HG03558 (cell line): ENCODE data around the gene FLOT2.
"Not testable (repeated sequence)": the region's sequence is repeated elsewhere in the genome, so short reads cannot be mapped to it uniquely, and the experiment has no call there.

Experiments used
- ATAC-seq: cut with Tn5 transposase; IDR thresholded peaks from one replicate; pipeline ENCODE4 v1.9.1; 2021; ENCODE audit warnings: moderate number of reproducible peaks; ENCODE audit not compliant: unreplicated experiment; ENCODE audit errors: extremely low read depth

The FLOT2 gene, protein sequence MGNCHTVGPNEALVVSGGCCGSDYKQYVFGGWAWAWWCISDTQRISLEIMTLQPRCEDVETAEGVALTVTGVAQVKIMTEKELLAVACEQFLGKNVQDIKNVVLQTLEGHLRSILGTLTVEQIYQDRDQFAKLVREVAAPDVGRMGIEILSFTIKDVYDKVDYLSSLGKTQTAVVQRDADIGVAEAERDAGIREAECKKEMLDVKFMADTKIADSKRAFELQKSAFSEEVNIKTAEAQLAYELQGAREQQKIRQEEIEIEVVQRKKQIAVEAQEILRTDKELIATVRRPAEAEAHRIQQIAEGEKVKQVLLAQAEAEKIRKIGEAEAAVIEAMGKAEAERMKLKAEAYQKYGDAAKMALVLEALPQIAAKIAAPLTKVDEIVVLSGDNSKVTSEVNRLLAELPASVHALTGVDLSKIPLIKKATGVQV

DNA sequence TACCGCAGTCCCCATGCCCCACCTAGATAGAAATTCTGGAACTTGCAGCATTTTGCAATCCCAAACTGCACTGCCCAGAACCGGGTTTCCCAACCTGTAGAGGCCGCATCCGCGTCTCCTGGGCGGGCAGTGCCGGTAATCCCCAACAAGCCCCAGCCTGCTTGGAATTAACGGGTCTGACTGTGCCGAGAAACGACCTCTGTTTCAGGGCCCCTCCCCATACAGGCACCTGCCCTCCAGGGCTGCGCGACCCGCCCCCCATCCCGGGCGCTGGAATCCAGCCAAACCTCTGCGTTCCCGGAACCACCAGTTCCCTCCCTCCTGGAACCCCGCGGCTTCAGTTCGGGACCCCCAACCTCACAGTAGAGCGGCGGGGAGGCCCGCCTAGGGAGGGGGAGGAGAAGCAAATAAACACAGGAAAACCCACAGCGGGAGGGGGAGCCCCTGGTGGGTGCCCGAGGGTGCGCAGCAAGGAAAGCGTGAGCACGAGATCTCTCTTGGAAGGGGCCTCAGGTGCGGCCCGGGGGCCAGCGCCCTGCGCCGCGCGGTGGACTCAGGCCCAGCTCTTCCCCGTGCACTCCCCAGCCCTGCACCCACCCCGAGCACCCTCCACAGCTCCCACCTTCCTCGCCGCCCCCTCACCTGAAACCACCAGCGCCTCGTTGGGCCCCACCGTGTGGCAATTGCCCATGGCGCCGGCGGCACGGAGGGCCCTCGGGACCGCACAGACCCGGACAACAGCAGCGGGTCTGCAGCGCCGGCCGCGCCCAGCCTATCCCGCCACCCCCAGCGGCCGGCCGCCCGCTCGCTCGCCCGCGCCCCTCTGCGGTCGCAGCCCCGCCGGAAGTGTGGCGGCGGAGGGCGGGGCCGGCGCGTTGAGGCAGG lies at the start of gene FLOT2:
TSS of gene FLOT2 (minus strand) at position 850 of the 885 bp plus-strand sequence. CDS start at position 691, 159 bp downstream.
- no peak for ATAC-seq

DNA sequence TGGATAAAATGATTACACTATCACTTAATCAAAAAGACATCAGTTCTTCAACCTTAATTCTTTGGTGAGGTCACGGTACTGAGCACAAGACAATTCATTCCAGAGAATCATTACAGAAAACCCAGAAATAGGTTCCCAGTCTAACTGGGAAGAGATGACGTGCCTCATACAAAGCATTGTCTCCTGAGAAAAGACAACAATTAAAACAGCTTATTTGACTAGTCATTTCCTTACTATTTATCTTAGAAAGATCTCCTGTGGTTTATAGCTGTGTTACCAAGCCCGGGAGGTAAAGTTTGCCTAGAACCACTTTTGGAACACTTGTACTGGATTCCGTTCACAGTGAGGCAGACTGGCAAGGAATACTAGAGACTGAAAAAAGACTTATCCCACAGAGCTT lies 48.7 kb upstream of the FLOT2 start:
- no peak for ATAC-seq

- ATAC-seq: no peak
Observed at GRCh38 chr17:28944862-28945741, 47.6 kb upstream of the FLOT2 start.

- ATAC-seq: no peak
Observed at GRCh38 chr17:28944343-28944742, 46.8 kb upstream of the FLOT2 start.

DNA sequence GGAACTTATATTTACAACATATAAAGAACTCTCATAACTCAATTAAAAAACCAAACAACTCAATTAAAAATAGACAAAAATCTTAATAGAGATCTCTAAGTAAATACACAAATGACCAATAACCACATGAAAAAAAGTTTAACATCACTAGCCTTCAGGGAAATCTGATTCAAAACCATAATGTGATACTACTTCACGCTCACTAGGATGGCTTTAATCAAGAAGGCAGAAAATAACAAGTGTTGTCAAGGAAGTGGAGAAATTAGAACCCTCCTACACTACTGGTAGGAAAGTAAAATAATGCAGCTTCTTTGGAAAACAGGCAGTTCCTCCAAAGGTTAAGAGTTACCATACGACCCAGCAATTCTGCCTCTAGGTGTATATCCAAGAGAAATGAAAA lies 45.4 kb upstream of the FLOT2 start:
- ATAC-seq: no peak

DNA sequence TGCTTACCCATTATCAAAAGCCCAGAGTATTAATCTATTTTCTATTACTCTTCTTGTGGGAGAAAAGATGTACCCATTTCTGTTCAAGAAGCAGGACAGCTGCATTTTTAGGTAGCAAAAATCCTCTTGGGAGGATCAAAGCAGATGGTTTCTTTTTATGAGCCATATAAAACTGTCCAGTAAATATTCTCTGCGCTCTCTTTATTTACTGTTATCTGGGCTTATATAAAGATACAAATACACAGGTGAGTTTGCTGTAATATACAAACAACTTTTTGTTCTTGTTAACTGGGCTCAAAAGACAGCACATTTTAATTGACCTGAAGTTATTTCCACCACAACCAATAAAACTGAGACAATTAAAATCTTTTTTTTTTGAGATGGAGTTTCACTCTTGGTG lies 43.7 kb upstream of the FLOT2 start:
- no peak for ATAC-seq

DNA sequence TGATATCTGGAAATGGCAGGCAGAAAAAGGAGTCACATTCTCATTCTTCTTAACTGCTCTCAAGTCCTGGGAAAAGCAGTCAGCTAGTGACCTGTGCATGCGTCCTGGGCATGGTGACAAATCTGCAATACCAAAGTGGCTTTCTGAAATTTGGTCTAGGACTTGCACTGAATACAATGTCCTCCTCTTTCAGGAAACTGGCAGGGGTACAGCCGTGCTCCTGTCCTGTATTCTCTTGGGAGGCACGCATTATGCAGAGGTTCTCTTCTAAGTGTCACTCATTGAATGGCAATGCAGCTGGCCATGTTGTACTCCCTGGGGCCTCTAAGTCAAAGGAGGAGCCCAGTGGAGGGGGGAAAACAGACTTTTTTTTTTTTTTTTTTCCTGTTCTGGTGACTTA lies 43.1 kb upstream of the FLOT2 start:
- no peak for ATAC-seq

GRCh38 chr17:28940142-28940541 lies 42.6 kb upstream of the FLOT2 start:
- ATAC-seq: no peak

- ATAC-seq: no peak
Observed at GRCh38 chr17:28938552-28938951, 41.0 kb upstream of the FLOT2 start.

GRCh38 chr17:28937044-28937729 lies 39.7 kb upstream of the FLOT2 start:
- ATAC-seq: no peak

GRCh38 chr17:28935744-28936460 lies 38.4 kb upstream of the FLOT2 start:
- ATAC-seq: no peak

GRCh38 chr17:28934508-28934907 lies 37.0 kb upstream of the FLOT2 start:
- ATAC-seq: not testable (repeated sequence)

- no peak for ATAC-seq
Observed at GRCh38 chr17:28929787-28930186, 32.3 kb upstream of the FLOT2 start.

- ATAC-seq: no peak
Observed at GRCh38 chr17:28928061-28928460, 30.5 kb upstream of the FLOT2 start.

GRCh38 chr17:28926786-28927185 lies 29.3 kb upstream of the FLOT2 start:
- ATAC-seq: no peak

GRCh38 chr17:28926366-28926765 lies 28.8 kb upstream of the FLOT2 start:
- no peak for ATAC-seq

GRCh38 chr17:28925912-28926365 lies 28.4 kb upstream of the FLOT2 start:
- no peak for ATAC-seq

DNA sequence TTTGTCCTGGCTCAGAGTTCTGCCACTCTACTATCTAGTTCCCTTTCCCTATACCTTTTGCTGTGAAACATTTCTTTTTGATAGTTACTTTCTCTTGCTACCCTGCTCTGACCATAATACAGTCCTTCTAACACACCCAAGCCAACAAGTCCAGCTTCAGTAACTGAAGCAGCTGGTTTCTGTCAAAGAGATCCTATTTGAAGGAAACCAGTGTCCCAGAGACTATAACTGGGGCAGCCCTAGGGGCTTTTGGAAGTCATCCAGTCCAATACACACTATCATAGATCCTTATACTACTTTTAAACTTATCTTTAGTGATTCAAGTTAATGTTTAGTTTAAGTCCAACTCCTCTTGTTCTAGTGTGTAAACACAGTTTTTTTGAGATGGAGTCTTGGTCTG lies 22.7 kb upstream of the FLOT2 start:
- no peak for ATAC-seq

GRCh38 chr17:28918295-28918694 lies 20.8 kb upstream of the FLOT2 start:
- no peak for ATAC-seq
